NCI-H446 (cell line): ENCODE measurements around the gene AXDND1.

Experiments used
- DNase-seq, 2 experiments: peaks; one replicate each; lab custom pipeline; 2025; lab: John Stamatoyannopoulos, UW

AXDND1 gene

DNA sequence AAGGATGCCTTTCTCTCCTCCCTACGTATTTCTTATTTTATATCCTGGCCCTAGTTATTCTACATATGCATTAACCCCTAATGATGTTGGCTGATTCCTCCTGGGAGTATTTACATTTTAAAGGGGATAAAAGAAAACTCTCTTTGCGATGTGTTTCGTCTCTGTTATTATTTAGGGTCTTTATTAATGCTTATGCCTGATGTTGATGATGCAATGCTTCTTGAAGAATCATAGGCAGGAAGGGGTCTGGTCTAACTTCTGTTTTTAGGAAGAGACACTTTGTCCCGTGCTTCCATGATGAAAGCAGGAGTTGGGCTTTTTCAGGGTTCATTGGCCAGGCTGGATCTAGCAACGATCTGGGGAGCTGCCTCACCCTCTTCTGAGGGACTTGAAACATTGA, 210.7 kb downstream of the AXDND1 start:
- DNase-seq, result no peak

DNA sequence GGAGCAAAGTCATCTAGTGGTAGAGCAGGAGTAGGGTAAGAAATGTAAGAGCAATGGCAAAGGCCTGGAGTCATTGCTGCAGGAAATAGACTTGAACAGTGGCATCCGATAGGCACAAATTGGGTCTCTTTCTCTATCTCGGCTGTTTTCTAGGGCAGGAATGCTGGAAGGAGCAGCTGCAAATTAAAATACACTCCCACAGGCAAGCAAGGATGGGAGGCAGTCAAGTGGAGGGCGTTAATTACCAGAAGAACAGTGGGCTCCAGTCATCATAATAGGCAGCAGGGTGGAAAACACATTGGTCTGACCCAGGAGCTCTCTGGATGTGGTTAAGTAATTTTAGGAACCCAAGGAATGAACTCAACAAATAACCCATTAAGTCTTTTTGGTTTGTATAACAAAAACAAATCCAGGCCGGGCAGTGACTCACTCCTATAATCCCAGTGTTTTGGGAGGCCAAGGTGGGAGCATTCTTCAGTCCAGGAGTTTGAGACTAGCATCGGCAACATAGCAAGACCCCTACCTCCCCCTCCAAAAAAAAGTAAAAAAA, 218.1 kb downstream of the AXDND1 start:
- DNase-seq, result no peak

- peak; percentile 8 to 66 for DNase-seq
Observed at GRCh38 chr1:179586107-179586823, 220.5 kb downstream of the AXDND1 start.

DNA sequence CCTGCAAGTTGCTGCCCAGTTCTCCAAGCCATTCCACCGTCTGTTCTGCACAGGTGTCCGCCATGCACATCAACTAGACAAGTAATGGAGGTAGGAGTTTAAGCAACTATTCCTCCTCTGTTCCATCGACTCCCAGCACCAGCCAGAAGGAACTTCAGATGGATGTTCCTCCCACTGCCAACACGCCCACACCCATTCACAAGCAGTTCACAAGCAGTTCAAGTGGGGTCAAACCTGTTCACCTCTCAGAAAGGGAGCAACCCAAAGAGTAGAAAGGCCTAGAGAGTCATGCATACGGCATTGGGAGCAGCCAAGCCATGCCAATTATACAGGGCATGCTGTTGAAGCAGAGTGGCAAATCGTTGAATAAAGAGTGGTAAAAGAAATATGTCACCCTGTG, 221.6 kb downstream of the AXDND1 start:
- DNase-seq, result no peak

- no peak for DNase-seq
Observed at GRCh38 chr1:179588425-179589024, 222.8 kb downstream of the AXDND1 start.

GRCh38 chr1:179589509-179589908, 223.7 kb downstream of the AXDND1 start:
- no peak for DNase-seq

- DNase-seq, result no peak
Observed at GRCh38 chr1:179590671-179591070, 224.9 kb downstream of the AXDND1 start.

GRCh38 chr1:179591253-179591591, 225.5 kb downstream of the AXDND1 start:
- DNase-seq, result no peak

GRCh38 chr1:179591592-179592580, 226.1 kb downstream of the AXDND1 start, which contains the start of gene TDRD5:
TSS of gene TDRD5 (plus strand) at chr1:179591832. CDS start at chr1:179592616, 784 bp downstream.
- DNase-seq, result no peak

- no peak for DNase-seq
Observed at GRCh38 chr1:179598631-179599030, 232.9 kb downstream of the AXDND1 start.

DNA sequence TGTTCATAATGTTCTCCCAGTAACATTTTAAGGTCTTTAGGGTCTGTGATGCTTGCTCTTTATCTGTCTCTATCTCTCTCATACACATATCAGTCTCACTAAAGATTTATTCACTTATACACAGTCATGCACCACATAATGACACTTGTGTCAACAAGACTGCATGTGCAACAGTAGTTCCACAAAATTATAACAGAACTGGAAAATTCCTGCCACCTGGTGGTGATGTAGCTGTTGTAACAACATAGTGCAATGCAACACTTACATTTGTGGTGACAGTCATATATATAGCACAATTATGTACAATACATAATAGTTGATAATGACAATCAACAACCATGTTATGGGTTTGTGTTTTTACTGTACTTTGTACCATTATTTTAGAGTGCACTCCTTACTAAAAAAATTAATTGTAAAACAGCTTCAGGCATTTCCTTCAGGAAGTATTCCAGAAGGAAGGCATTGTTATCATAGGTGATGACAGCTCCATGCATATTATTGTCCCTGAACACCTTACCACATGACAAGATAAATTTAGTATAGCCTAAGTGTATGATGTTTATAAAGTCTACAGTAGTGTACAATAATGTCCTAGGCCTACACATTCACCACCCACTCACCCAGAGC, 234.0 kb downstream of the AXDND1 start:
- peak; percentile 2 to 30 for DNase-seq

DNA sequence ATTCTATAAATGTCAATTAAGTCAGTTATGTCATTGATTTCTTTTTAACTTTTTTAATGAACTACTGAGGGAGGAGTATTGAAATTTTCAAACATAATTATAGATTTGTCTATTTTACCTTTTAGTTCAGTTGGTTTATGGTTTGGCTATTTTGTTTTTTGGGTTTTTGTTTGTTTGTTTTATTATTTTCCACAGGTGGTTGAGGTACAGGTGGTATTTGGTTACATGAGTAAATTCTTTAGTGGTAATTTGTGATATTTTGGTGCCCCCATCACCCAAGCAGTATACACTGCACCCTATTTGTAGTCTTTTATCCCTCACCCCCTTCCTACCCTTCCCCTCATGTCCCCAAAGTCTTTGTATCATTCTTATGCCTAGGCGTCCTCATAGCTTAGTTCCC, 235.3 kb downstream of the AXDND1 start:
- no peak for DNase-seq
